A673 (cell line): ENCODE results near the gene CACNB1.

ENCODE experiments used
- EZH2 ChIP-seq: fragments of 200-600 bp; sonication (generic); IDR thresholded peaks from 2 replicates; pipeline ENCODE4 v1.6.1; 2017; ENCODE audit warnings: borderline replicate concordance, low read depth, mild to moderate bottlenecking, mixed read lengths, antibody characterized with exemption, low read length; ENCODE audit not compliant: poor library complexity, severe bottlenecking
- TF ChIP-seq, protein P1 (sequence below): fragments of 300-800, 200-600 bp; sonication (generic); conservative IDR thresholded peaks from 2 replicates; pipeline ENCODE4 v1.5.1; 2017; ENCODE audit warnings: low read depth, mild to moderate bottlenecking, antibody characterized with exemption, low read length, moderate library complexity, mixed read lengths

DNA sequence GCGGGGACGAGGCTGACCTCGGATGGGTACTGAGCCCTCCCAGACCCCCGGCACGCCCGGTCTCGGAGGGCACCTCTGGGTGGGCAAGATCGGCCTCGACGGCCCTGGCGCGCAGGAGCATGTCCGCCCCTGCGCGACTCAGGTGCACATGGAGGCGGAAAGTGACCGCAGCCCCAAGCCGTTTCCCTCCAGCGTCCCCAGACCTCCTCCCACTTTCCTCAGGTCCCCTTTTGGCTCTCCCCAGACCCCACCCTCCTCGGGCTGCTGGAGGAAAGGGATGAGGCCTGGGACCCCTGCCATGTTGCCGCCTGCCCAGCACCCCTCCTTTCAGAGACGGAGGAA lies 12.6 kb upstream of the CACNB1 start:
- TF ChIP-seq, protein P1, sequence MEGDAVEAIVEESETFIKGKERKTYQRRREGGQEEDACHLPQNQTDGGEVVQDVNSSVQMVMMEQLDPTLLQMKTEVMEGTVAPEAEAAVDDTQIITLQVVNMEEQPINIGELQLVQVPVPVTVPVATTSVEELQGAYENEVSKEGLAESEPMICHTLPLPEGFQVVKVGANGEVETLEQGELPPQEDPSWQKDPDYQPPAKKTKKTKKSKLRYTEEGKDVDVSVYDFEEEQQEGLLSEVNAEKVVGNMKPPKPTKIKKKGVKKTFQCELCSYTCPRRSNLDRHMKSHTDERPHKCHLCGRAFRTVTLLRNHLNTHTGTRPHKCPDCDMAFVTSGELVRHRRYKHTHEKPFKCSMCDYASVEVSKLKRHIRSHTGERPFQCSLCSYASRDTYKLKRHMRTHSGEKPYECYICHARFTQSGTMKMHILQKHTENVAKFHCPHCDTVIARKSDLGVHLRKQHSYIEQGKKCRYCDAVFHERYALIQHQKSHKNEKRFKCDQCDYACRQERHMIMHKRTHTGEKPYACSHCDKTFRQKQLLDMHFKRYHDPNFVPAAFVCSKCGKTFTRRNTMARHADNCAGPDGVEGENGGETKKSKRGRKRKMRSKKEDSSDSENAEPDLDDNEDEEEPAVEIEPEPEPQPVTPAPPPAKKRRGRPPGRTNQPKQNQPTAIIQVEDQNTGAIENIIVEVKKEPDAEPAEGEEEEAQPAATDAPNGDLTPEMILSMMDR: no peak
- TF ChIP-seq EZH2: no peak
